Muscle of leg (tissue), 11 donors: ENCODE measurements around the gene ACBD6. TPM values are rescaled to one million over a fixed set of nuclear protein-coding genes. Genes with fewer than 3 reads are reported as not detected.

Experiments used
- DNase-seq: peaks from one replicate; pipeline ENCODE4 v3.0.0; 2013
- H3K27ac ChIP-seq: one replicate; pipeline ENCODE4 v1.5.1; 2013; ENCODE audit warnings: mild to moderate bottlenecking, low read length, control low read depth
- H3K27me3 ChIP-seq: one replicate; pipeline ENCODE4 v1.6.1; 2013; ENCODE audit warnings: low read length; ENCODE audit not compliant: control insufficient read depth, insufficient read depth
- H3K36me3 ChIP-seq: one replicate; pipeline ENCODE4 v1.6.1; 2013; ENCODE audit warnings: low read length; ENCODE audit not compliant: control insufficient read depth, insufficient read depth
- H3K4me1 ChIP-seq: one replicate; pipeline ENCODE4 v1.6.1; 2013; ENCODE audit warnings: low read length; ENCODE audit not compliant: control insufficient read depth, insufficient read depth
- H3K4me3 ChIP-seq: one replicate; pipeline ENCODE4 v1.5.1; 2013; ENCODE audit warnings: low read length, control low read depth
- H3K9me3 ChIP-seq: replicated peaks from 2 replicates; pipeline ENCODE4 v1.6.1; 2013; ENCODE audit warnings: low read depth, low read length; ENCODE audit not compliant: control insufficient read depth
- WGBS: methylation state at CpG from one replicate; pipeline ENCODE4 v1.1.5; 2013; ENCODE audit warnings: missing lambda C conversion rate; ENCODE audit not compliant: insufficient coverage; 5-methylcytosine and 5-hydroxymethylcytosine counted together
- polyA plus RNA-seq, 8 donors: library from polyadenylated mRNA; unstranded; fragments of 120-200 nt; gene quantifications; one replicate each; pipeline versions ENCODE4 v1.2.1 to v1.2.3, GENCODE V29; 2013; ENCODE audit warnings: inconsistent platforms in 1 of 8, low replicate concordance in 1 of 8; ENCODE audit not compliant: insufficient read length in 8 of 8, insufficient read depth in 1 of 8
- total RNA-seq: library from RNA; stranded (reverse); fragments of 120-200 nt; gene quantifications from one replicate; pipeline ENCODE4 v1.2.4, GENCODE V29; 2013

Gene ACBD6
- total and polyA plus RNA-seq, 9 donors = 43.8 to 53.6 (median 50.0) TPM

DNA sequence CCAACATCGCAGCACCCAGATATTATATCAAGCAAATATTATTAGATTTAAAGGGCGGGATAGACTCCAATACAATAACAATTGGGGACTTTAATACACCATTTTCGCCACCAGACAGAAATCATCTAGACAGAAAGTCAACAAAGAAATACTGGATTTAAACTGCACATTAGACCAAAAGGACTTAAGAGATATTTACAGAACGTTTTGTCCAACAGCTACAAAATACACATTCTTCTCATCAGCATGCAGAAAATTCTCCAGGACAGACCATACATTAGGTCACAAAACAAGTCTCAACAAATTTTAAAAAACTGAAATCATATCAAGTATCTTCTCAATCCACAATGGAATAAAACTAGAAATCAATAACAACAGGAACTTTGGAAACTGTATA lies 121.2 kb downstream of the ACBD6 start:
- no peaks in the 10 kb centered on the region for H3K4me1 ChIP-seq
- DNase-seq = no peak
- no peaks in the 10 kb centered on the region for H3K27me3 ChIP-seq
- no peak overlapping the region for H3K27ac ChIP-seq
- no peak overlapping the region for H3K4me3 ChIP-seq
- H3K9me3 ChIP-seq = peaks cover 38% of the 10 kb centered on the region
- no peaks in the 10 kb centered on the region for H3K36me3 ChIP-seq
- WGBS = 100% methylated on average over 1 of the region's 4 CpGs

- no CpG with 5 or more reads among the region's 3 CpGs for WGBS
- no peak overlapping the region for H3K27ac ChIP-seq
- peaks cover 34% of the 10 kb centered on the region for H3K9me3 ChIP-seq
- H3K4me3 ChIP-seq = no peak overlapping the region
- DNase-seq = no peak
- H3K36me3 ChIP-seq = no peaks in the 10 kb centered on the region
- H3K4me1 ChIP-seq = no peaks in the 10 kb centered on the region
- H3K27me3 ChIP-seq = no peaks in the 10 kb centered on the region
These were observed 121.9 kb downstream of the ACBD6 start for GRCh38 chr1:180380259-180381183.

GRCh38 chr1:180376800-180377199 lies 125.6 kb downstream of the ACBD6 start:
- no peaks in the 10 kb centered on the region for H3K4me1 ChIP-seq
- no peak overlapping the region for H3K4me3 ChIP-seq
- H3K27me3 ChIP-seq = no peaks in the 10 kb centered on the region
- H3K36me3 ChIP-seq = no peaks in the 10 kb centered on the region
- H3K27ac ChIP-seq = no peak overlapping the region
- no CpG with 5 or more reads among the region's 3 CpGs for WGBS
- no peak for DNase-seq
- peaks cover 23% of the 10 kb centered on the region for H3K9me3 ChIP-seq

GRCh38 chr1:180376253-180376652 lies 126.1 kb downstream of the ACBD6 start:
- no peaks in the 10 kb centered on the region for H3K27me3 ChIP-seq
- no peak overlapping the region for H3K4me3 ChIP-seq
- H3K9me3 ChIP-seq = peaks cover 23% of the 10 kb centered on the region
- DNase-seq = no peak
- H3K36me3 ChIP-seq = no peaks in the 10 kb centered on the region
- no peaks in the 10 kb centered on the region for H3K4me1 ChIP-seq
- WGBS = no CpG with 5 or more reads among the region's 1 CpG
- H3K27ac ChIP-seq = no peak overlapping the region

DNA sequence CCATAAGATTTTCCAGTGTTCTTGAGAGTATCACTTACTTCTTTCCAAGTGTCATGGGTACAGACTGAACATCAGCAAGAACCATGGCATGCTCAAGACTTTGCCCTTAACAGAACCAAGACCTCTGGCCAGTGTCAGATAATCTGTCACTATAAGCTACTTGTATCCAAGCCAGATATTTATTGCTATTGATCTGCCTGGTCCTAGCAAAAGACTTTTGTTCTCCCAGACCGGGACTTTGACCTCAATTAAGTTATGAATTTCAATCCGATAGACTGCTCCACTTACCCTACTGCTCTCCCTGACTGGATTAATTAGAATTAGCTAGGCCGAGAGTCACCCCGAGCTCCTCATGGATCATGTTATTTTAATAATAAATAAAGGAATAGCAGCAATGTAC lies 129.6 kb downstream of the ACBD6 start:
- no peaks in the 10 kb centered on the region for H3K4me1 ChIP-seq
- no peak for DNase-seq

DNA sequence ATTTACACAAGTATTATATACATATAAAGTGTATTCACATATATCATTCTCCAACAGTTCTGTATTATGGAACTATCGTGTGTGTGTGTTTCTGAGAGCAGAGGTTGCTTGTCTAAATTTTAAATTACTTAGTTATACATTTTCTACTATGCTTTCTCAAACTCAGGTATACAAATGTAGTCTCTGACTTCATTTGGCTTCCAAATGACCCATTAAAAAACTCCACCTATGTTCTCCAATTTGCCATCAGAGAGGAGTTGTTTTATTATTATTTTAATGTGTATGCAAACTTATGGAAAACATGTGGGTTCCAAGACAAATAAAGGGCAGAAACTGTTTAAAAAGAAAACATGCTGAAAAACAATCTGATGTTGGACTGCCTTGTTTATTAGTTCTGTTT lies 131.8 kb downstream of the ACBD6 start:
- Histone ChIP-seq H3K27ac (no peak overlapping the region), H3K36me3 (no peaks in the 10 kb centered on the region), H3K4me1 (no peaks in the 10 kb centered on the region), H3K27me3 (no peaks in the 10 kb centered on the region), H3K9me3 (no peaks in the 10 kb centered on the region), H3K4me3 (no peak overlapping the region)
- DNase-seq = no peak
- no CpG with 5 or more reads among the region's 1 CpG for WGBS

More for the DNA sequence above, 129.6 kb downstream of the ACBD6 start:
- peaks cover 6% of the 10 kb centered on the region for H3K9me3 ChIP-seq
- H3K36me3 ChIP-seq = no peaks in the 10 kb centered on the region
- H3K27me3 ChIP-seq = no peaks in the 10 kb centered on the region
- H3K27ac ChIP-seq = no peak overlapping the region
- WGBS = 80% methylated on average over 1 of the region's 4 CpGs
- no peak overlapping the region for H3K4me3 ChIP-seq

GRCh38 chr1:180370188-180370587 lies 132.2 kb downstream of the ACBD6 start:
- DNase-seq = no peak
- Histone ChIP-seq H3K27ac (no peak overlapping the region), H3K9me3 (no peaks in the 10 kb centered on the region), H3K4me3 (no peak overlapping the region), H3K4me1 (no peaks in the 10 kb centered on the region), H3K27me3 (no peaks in the 10 kb centered on the region), H3K36me3 (no peaks in the 10 kb centered on the region)

DNA sequence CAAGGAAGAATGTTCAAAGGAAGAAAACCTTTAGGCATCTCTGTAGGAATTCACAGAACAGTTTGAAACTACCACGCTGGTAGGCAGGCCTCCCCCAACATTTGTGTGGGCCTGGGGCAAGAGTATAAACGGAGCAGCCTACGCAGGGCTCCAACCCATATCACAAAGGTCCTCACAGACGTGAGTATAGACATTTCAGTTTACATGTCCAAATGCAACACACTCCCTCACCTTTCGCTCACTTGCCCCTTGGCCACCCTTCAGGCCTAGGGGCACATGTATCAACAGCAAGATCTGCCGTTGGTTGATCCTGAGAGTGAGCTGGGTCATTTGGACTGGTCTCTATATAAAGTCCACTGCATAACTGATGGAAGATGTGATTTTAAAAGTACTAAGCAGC lies 133.3 kb downstream of the ACBD6 start:
- Histone ChIP-seq H3K27ac (no peak overlapping the region), H3K27me3 (no peaks in the 10 kb centered on the region), H3K36me3 (no peaks in the 10 kb centered on the region), H3K9me3 (no peaks in the 10 kb centered on the region), H3K4me3 (no peak overlapping the region), H3K4me1 (no peaks in the 10 kb centered on the region)
- no peak for DNase-seq
- WGBS = 100% methylated on average over 3 of the region's 6 CpGs

DNA sequence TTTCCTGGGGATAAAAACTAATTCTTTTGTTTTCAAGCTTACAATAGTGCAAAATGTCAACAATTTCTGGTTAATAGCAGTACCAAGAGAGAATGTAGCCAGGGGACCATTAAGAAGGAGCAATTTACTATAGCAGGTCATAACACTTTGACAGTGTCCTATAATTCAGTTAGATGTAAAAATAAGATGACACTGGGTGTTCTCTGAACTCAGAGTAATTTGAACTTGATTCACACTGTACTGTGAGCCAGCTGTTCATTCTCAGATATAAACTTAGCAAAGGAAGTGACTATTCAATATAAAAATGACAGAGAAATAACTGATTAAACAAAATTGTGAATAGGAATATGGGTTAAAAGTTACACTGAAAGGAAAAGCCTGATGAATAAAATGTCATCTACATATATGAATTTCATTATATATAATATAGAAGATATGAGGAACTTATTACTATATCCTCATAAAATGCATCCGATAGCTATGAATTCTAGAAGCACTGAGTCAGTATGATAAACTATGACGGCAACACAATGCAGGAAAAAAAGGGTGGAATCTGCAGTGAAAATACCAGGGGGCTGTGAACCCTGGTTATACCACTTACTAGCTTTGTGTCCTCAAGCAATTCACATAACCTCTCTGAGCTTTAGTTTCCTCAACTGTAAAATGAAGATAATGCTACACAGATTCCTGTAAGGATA lies 135.9 kb downstream of the ACBD6 start:
- no peaks in the 10 kb centered on the region for H3K36me3 ChIP-seq
- H3K27ac ChIP-seq = no peak overlapping the region
- no peaks in the 10 kb centered on the region for H3K9me3 ChIP-seq
- no peak overlapping the region for H3K4me3 ChIP-seq
- no peak for DNase-seq
- no peaks in the 10 kb centered on the region for H3K4me1 ChIP-seq
- no CpG with 5 or more reads among the region's 2 CpGs for WGBS
- H3K27me3 ChIP-seq = no peaks in the 10 kb centered on the region

GRCh38 chr1:180365039-180365438 lies 137.3 kb downstream of the ACBD6 start:
- H3K4me3 ChIP-seq = no peak overlapping the region
- DNase-seq = no peak
- no peaks in the 10 kb centered on the region for H3K27me3 ChIP-seq
- no peaks in the 10 kb centered on the region for H3K36me3 ChIP-seq
- H3K27ac ChIP-seq = no peak overlapping the region
- no peaks in the 10 kb centered on the region for H3K4me1 ChIP-seq
- H3K9me3 ChIP-seq = no peaks in the 10 kb centered on the region
- no CpG with 5 or more reads among the region's 3 CpGs for WGBS
